Gastroesophageal sphincter (tissue), 3 donors: ENCODE results near the gene GPR171.

Experiments used
- EP300 ChIP-seq: sonication (generic); formaldehyde crosslinking; IDR thresholded peaks from one replicate; pipeline ENCODE4 v1.6.1; 2017; ENCODE audit warnings: antibody characterized with exemption, mild to moderate bottlenecking
- POLR2A ChIP-seq, 2 donors: fragments of 450-650 bp; IDR thresholded peaks; one replicate each; pipeline ENCODE4 v1.6.1; 2017; ENCODE audit warnings: antibody characterized with exemption in 2 of 2, mild to moderate bottlenecking in 2 of 2, moderate library complexity in 1 of 2
- TF ChIP-seq, protein P1 (sequence below), 4 experiments: fragments of 200-600 bp in 2 of 4; fragments of 450-650 bp in 2 of 4; sonication (generic) in 1 of 4; IDR thresholded peaks; one replicate each; pipeline ENCODE4 v1.5.1; 2017 to 2019; ENCODE audit warnings: antibody characterized with exemption in 4 of 4, mild to moderate bottlenecking in 2 of 4, moderate library complexity in 2 of 4

DNA sequence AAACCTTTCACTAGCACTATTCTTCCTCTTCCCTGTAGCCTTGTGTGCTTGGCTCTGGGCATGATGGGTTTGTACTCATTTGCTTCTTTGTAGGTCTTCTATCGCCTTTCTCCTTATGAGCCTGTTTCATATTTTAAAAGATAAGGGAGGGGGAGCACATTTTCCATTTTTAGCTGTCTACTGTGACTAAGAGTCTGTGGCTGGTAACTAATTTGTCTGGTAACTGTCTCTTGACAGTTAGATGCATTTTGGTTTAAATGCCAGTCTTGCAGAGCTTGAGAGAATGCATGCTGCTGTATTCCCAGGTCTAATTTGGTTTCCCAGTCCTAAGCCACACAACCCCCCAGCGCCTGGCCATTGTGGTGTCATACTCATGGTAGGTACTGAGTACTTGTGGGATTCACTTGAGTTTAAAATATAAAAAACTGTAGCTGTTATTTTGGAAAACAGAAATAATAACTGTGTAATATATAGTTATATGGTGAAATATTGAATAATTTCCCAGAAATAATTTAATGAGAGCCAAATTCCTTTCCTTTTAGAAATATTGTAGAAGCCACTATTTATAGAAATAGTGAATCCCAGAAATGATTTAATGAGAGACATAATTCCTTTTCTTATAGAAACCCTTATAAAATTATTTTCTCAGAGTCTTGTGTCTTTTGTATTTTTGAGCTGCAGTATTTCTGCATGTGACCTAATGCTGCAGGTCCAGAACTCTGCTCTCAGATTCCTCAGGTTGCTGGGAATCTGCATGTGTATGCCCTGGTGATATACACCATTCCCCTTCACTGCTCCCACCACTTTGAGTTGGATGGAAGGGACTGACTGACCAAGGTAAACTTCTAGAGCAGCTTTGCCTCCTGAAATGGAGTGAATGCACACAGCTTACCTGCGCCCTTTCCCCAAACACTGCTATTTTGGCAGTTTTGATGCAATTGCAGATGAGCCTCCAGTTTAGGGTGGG lies 13.9 kb upstream of the GPR171 start:
- TF ChIP-seq POLR2A (IDR thresholded peaks at IDR 0.05) (no peak), EP300 (no peak)
- TF ChIP-seq, protein P1, sequence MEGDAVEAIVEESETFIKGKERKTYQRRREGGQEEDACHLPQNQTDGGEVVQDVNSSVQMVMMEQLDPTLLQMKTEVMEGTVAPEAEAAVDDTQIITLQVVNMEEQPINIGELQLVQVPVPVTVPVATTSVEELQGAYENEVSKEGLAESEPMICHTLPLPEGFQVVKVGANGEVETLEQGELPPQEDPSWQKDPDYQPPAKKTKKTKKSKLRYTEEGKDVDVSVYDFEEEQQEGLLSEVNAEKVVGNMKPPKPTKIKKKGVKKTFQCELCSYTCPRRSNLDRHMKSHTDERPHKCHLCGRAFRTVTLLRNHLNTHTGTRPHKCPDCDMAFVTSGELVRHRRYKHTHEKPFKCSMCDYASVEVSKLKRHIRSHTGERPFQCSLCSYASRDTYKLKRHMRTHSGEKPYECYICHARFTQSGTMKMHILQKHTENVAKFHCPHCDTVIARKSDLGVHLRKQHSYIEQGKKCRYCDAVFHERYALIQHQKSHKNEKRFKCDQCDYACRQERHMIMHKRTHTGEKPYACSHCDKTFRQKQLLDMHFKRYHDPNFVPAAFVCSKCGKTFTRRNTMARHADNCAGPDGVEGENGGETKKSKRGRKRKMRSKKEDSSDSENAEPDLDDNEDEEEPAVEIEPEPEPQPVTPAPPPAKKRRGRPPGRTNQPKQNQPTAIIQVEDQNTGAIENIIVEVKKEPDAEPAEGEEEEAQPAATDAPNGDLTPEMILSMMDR (IDR thresholded peaks at IDR 0.05): no peak
